ENCODE results near the gene NRAP.

DNA sequence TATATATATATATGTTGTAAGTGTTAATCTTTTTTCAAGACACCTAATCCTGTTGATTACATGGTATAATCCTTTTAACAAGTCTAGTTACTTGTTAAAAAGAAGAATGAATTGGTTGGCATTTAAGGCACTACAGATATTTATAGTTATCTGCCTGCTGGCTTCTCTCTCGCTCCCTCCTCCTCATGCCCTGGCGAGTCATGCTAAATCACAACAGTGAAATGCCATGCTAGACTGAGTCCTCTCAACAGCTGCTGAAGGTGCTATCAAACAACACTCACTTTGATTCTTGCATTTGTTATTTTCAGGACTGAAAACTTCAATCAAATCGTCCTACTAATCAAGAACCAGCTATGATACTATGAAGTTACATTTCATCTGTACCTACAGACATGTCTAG, 15.4 kb downstream of the NRAP start:
- no peak for TF ChIP-seq CTCF (IDR thresholded peaks at IDR 0.05)
- TF ChIP-seq POLR2AphosphoS5 (IDR thresholded peaks at IDR 0.05; ENCODE audit: low read depth, low read length) = no peak
- TF ChIP-seq SIN3A (IDR thresholded peaks at IDR 0.05; ENCODE audit: borderline replicate concordance, insufficient read depth, low read depth, low read length) = no peak
- TF ChIP-seq REST (IDR thresholded peaks at IDR 0.05; ENCODE audit: insufficient read depth in 1 of 2, low read depth in 2 of 2, low read length in 1 of 2) = no peak

Data from Panc1 (cell line).